Pons (tissue), 1 donor: ENCODE results near the gene XCR1.
"Not testable (repeated sequence)": the region's sequence is repeated elsewhere in the genome, so short reads cannot be mapped to it uniquely, and the experiment has no call there.

Source experiments
- DNase-seq: peaks from one replicate; pipeline ENCODE4 v3.0.0-alpha.2; 2016; ENCODE audit warnings: low spot score

The XCR1 gene

GRCh38 chr3:46038916-46039315, 11.6 kb upstream of the XCR1 start:
- no peak for DNase-seq

GRCh38 chr3:46038071-46038470, 10.8 kb upstream of the XCR1 start:
- not testable (repeated sequence) for DNase-seq

- no peak for DNase-seq
Observed at GRCh38 chr3:46036191-46036590, 8.9 kb upstream of the XCR1 start.

- no peak for DNase-seq
Observed at GRCh38 chr3:46031747-46032146, 4.5 kb upstream of the XCR1 start.

- no peak for DNase-seq
Observed at GRCh38 chr3:46031269-46031668, 4.0 kb upstream of the XCR1 start.

GRCh38 chr3:46030626-46031025, 3.3 kb upstream of the XCR1 start:
- no peak for DNase-seq

GRCh38 chr3:46029953-46030543, 2.8 kb upstream of the XCR1 start:
- peak; percentile 51 for DNase-seq

GRCh38 chr3:46027736-46028397, 584 bp upstream of the XCR1 start:
- no peak for DNase-seq

GRCh38 chr3:46025139-46025538, 2.1 kb downstream of the XCR1 start:
- no peak for DNase-seq

GRCh38 chr3:46024131-46024530, 3.2 kb downstream of the XCR1 start:
- DNase-seq: no peak

GRCh38 chr3:46022909-46023785, 4.1 kb downstream of the XCR1 start:
- no peak for DNase-seq

- DNase-seq: no peak
Observed at GRCh38 chr3:46021516-46021915, 5.8 kb downstream of the XCR1 start.

- DNase-seq: no peak
Observed at GRCh38 chr3:46020766-46021510, 6.3 kb downstream of the XCR1 start.

GRCh38 chr3:46019707-46020106, 7.6 kb downstream of the XCR1 start:
- no peak for DNase-seq

GRCh38 chr3:46017720-46018119, 9.6 kb downstream of the XCR1 start:
- DNase-seq: peak; percentile 55

- DNase-seq: no peak
Observed at GRCh38 chr3:46013316-46014094, 13.8 kb downstream of the XCR1 start.

- no peak for DNase-seq
Observed at GRCh38 chr3:46012246-46012645, 15.0 kb downstream of the XCR1 start.

- no peak for DNase-seq
Observed at GRCh38 chr3:46010519-46011113, 16.7 kb downstream of the XCR1 start.

- no peak for DNase-seq
Observed at GRCh38 chr3:46008058-46008457, 19.2 kb downstream of the XCR1 start.

GRCh38 chr3:46007280-46007679, 20.0 kb downstream of the XCR1 start:
- DNase-seq: no peak
